Glomerular endothelial cell (primary cell): ENCODE measurements around the gene NANOS3. TPM values are rescaled to one million over a fixed set of nuclear protein-coding genes. Genes with fewer than 3 reads are reported as not detected.

Experiments
- DNase-seq: peaks from one replicate; pipeline ENCODE4 v3.0.0-alpha.2; 2011; ENCODE audit warnings: low read depth, low spot score; ENCODE audit errors: extremely low read depth
- total RNA-seq: library from RNA; depleted of rRNA; stranded (reverse); fragments of >200 nt; gene quantifications from 2 replicates; pipeline ENCODE4 v1.2.3, GENCODE V29; 2015

NANOS3 gene
- 1.6 TPM in 1 of 2 replicates, not detected in the other for total RNA-seq

DNA sequence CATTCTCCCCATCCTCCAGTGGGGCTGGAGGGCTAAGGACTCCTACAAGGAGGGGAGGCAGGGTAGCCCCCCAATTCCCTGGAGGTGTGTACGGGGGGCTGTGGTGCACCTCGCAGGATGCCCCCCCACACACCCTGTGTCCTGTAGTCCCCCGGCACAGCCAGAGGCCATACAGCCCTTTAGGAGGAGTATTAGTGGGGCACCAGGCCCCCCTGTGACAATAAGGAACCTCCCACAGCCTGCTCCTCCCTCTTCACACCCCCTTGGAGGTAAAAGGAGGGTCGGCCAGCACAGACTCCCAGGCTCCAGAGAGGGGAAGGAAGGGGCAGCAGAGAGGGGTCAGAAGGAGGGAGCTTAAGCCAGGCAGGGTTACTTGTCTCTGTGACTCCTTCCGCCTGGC is at the start of gene NANOS3:
Gene NANOS3 (plus strand): TSS at position 301 of the 400 bp plus-strand sequence. CDS start 115 bp downstream, outside the sequence.
- no peak for DNase-seq

DNA sequence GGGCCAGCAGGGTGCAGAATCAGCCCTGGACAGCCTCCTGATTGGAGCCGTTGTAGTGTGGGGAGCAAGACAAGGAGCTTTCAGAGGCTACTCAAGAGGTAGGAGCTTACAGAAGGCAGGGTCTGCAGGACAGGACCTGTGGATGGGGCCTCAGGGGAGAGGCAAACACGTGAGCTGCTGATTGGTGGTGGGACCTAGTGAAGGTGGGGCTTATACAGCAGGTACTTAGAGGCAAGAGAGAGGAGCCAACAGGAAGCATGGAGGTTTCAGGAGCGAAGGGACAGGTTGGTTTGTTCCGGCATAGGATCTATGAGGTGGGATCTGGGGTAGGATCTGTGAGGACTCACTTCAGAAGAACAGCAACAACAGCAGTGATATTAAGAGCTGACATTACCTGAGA is 49.3 kb upstream of the NANOS3 start:
- no peak for DNase-seq

DNA sequence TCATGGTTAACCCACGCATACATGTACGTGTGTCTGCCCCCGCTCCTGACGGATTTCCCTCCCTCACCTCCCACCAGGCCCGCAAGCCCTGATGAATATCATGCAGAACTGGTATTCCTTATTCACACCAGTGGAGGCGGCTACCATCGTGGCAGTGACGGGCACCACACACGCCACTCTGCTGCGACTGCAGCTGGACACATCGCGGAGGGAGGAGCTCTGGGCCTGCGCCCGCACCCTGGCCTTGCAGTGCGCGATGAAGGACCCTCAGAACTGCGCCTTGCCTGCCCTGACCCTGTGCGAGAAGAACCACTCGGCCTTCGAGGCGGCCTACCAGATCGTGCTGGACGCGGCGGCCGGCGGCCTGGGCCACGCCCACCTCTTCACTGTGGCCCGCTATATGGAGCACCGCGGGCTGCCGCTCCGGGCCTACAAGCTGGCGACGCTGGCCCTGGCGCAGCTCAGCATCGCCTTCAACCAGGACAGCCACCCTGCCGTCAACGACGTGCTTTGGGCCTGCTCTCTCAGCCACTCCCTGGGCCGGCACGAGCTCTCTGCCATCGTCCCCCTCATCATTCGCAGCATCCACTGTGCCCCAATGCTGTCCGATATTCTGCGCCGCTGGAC is 46.7 kb upstream of the NANOS3 start:
- no peak for DNase-seq

GRCh38 chr19:13830741-13831536 is 46.0 kb upstream of the NANOS3 start:
- DNase-seq: no peak

- DNase-seq: no peak
Observed at GRCh38 chr19:13831537-13832467, 45.1 kb upstream of the NANOS3 start.

- DNase-seq: no peak
Observed at GRCh38 chr19:13833330-13834243, 43.3 kb upstream of the NANOS3 start.

DNA sequence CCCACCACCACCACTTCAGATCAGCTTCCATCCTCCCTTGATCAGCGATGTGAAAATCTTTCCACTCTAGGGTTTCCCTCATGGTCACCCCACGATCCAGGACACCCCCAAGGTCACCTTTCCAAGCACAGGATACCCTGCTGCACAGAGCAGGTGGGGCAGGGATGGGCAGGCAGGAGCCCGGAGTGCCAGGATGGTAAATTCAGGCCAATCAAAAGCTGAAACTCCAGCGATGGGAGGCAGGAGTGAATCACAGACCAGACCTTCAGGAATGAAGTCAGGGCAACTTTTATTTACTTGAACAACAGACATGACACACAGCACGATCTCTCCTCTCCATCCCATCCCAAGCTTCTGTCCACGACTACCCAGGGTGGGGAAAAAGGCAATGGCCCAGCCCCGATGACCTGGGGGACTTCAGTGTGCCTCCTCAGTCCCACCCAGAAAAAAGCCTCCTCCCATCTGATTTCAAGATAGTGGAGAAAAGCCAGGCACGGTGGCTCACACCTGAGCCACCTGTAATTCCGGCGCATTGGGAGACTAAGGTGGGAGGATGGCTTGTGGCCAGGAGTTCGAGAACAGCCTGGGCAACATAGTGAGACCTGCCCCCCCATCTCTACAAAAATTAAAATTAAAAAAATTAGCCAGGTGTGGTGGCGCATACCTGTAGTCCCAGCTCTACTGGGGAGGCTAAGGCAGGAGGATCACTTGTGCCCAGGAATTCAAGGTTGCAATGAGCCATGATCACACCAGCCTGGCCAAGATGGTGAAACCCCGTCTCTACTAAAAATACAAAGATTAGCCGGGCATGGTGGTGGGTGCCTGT is 42.5 kb upstream of the NANOS3 start:
- DNase-seq: no peak

- no peak for DNase-seq
Observed at GRCh38 chr19:13835791-13836723, 40.9 kb upstream of the NANOS3 start.

DNA sequence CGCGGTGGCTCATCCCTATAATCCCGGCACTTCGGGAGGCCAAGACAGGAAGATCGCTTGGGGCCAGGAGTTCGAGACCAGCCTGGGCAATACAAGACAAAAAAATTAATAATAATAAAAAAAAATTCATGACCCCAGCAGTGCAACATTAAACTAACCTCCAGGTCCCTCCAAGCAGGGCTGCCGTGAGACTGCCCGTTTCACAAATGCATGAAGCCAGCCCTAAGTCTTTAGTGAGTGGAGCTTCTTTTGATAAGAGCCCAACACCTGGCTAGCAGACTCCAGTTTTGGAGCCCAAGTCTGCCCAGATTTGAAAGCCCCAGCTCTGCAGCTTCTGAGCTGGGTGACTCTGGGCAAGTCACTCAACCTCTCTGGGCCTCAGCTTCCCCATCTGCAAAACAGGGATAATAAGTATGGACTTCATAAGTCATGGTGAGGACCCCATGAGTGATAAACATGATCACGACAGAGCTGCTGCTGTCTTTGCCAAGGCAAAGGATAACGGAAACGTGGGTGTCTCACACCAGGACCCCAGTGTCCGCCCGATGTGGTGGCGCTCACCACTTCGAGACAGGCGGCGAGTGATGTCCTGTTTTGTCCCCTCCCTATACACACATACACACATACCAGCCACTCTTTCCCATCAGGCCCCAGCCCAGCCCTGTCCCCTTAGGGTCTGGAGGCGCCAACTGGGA is 38.4 kb upstream of the NANOS3 start:
- no peak for DNase-seq

- DNase-seq: no peak
Observed at GRCh38 chr19:13839130-13839937, 37.6 kb upstream of the NANOS3 start.

GRCh38 chr19:13839938-13840304 is 37.0 kb upstream of the NANOS3 start:
- DNase-seq: no peak

GRCh38 chr19:13840305-13841085 is 36.4 kb upstream of the NANOS3 start:
- DNase-seq: no peak

DNA sequence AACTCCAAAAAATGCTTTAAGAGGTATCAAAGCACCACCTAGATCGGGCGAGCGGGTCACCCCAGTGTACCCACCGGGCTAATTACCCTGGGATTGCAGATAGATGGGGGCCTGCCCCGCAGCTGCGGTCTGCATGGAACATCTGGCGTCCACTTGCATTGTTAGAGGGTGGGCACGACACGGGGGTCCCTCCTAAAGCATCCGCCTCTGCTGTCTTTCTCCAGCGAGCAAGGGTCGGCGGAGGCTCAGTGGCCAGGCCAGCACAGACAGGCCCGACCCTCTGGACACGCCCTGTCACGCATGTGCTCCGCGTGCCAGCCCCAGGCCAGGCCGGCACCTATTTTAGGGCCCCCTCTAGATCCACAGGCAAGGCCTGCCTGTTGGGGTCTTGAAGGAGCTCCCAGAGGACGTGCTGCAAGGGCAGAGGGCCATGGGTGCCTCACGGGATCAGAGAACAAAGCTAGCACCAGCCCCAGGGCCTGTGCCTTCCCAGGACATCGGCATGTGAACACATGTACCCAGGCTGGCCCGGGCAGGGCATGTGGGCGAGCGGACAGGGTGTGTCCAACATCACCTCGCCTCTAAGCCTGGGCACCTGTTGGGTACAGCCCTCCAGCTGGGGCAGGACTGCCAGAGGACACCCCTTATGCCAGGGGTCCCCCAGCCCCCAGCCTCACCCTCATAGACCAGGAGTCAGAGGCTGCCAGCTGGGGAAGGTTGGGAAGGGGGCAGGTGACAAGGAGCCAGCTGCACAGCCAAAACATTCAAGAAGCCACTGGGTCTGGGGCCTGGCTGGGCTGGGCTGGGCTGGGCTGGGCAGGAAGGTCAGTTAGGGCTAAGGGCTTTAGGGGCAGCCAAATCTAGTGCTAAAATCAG is 35.6 kb upstream of the NANOS3 start:
- no peak for DNase-seq

DNA sequence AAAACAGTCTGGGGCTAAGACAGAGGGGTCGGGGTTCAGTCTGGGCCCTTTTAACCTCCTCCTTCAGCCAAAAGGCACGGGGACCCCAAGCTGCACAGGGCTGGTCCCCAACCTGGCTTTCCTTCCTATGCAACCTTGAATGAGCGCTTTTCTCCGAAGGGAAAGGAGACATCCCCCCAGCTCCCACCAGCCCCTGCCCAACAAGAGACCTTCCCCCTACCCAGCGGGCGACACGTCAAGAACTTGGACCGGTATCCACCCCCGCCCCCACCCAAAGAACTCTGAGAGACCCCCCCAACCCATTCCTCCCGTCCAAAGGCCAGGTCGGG is 35.0 kb upstream of the NANOS3 start:
- no peak for DNase-seq
